ENCODE data around the gene RHOG.

Gene RHOG

GRCh38 chr11:3834664-3835461, 5.9 kb downstream of the RHOG start:
- no peak for DNase-seq (ENCODE audit: insufficient read length, low spot score)
- FAIRE-seq: no peak
- no peak for TF ChIP-seq CTCF (IDR thresholded peaks at IDR 0.05; ENCODE audit: insufficient read depth, missing control alignments)

- DNase-seq (ENCODE audit: insufficient read length, low spot score): no peak
- TF ChIP-seq CTCF (IDR thresholded peaks at IDR 0.05; ENCODE audit: insufficient read depth, missing control alignments): no peak
- FAIRE-seq: no peak
Measured at GRCh38 chr11:3834349-3834663, 6.5 kb downstream of the RHOG start.

- no peak for TF ChIP-seq CTCF (IDR thresholded peaks at IDR 0.05; ENCODE audit: insufficient read depth, missing control alignments)
- no peak for DNase-seq (ENCODE audit: insufficient read length, low spot score)
- no peak for FAIRE-seq
Measured at GRCh38 chr11:3833449-3833848, 7.3 kb downstream of the RHOG start.

GRCh38 chr11:3832816-3833215, 7.9 kb downstream of the RHOG start:
- DNase-seq (ENCODE audit: insufficient read length, low spot score) (no peak), FAIRE-seq (no peak)
- TF ChIP-seq CTCF (IDR thresholded peaks at IDR 0.05; ENCODE audit: insufficient read depth, missing control alignments): no peak

GRCh38 chr11:3831378-3832239, 9.2 kb downstream of the RHOG start:
- DNase-seq (ENCODE audit: insufficient read length, low spot score) (no peak), FAIRE-seq (no peak)

GRCh38 chr11:3830730-3831129, 10.0 kb downstream of the RHOG start:
- no peak for FAIRE-seq
- no peak for TF ChIP-seq CTCF (IDR thresholded peaks at IDR 0.05; ENCODE audit: insufficient read depth, missing control alignments)
- no peak for DNase-seq (ENCODE audit: insufficient read length, low spot score)

More at GRCh38 chr11:3831378-3832239, 9.2 kb downstream of the RHOG start:
- no peak for TF ChIP-seq CTCF (IDR thresholded peaks at IDR 0.05; ENCODE audit: insufficient read depth, missing control alignments)

- TF ChIP-seq CTCF (IDR thresholded peaks at IDR 0.05; ENCODE audit: insufficient read depth, missing control alignments): no peak
- no peak for FAIRE-seq
- no peak for DNase-seq (ENCODE audit: insufficient read length, low spot score)
Measured at GRCh38 chr11:3830088-3830487, 10.7 kb downstream of the RHOG start.

Measured in D721Med (cell line).